GM12878 (cell line): ENCODE measurements around the gene CCDC80. TPM values are rescaled to one million over a fixed set of nuclear protein-coding genes. Genes with fewer than 3 reads are reported as not detected.

Experiments
- ATAC-seq: fragments of 200-7000 bp; cut with Tn5 transposase; 3 replicates; pipeline ENCODE4 v1.9.1; 2020; ENCODE audit warnings: mild to moderate bottlenecking, moderate library complexity
- BruUV-seq: library from RNA; stranded (reverse); fragments of 400-500 nt; replicated peaks from 2 replicates; lab custom pipeline; 2021; lab: Mats Ljungman, UMichigan
- CTCF ChIA-PET: fragments of 300-600 bp; sonication (Branson Sonifier 250); formaldehyde crosslinking; extraction: SDS; loops from one replicate; lab custom pipeline; 2021; ENCODE audit warnings: inconsistent platforms; lab: Yijun Ruan, JAX
- POLR2A ChIA-PET: fragments of 350-600 bp; formaldehyde crosslinking; extraction: SDS; loops from one replicate; lab custom pipeline; 2021; ENCODE audit warnings: inconsistent platforms; lab: Charles Lee
- RAD21 ChIA-PET: fragments of 300-600 bp; sonication (Branson Sonifier 250); formaldehyde crosslinking; loops from one replicate; lab custom pipeline; 2023; ENCODE audit warnings: antibody characterized with exemption; ENCODE audit not compliant: unreplicated experiment; lab: Charles Lee
- SMC1A ChIA-PET: fragments of 300-600 bp; sonication (Branson Sonifier 250); formaldehyde crosslinking; loops from one replicate; lab custom pipeline; 2023; ENCODE audit not compliant: unreplicated experiment, uncharacterized antibody; lab: Charles Lee
- DNase-seq: peaks from one replicate; pipeline ENCODE4 v3.0.0-alpha.2; 2011; ENCODE audit warnings: low read depth, low spot score
- FAIRE-seq: peaks from 3 replicates; lab custom pipeline; 2011; peaks lifted over from hg19 to GRCh38; lab: Jason Lieb, UNC
- H2AFZ ChIP-seq: 2 replicates; pipeline ENCODE4 v1.6.0; 2011; ENCODE audit warnings: low read depth, low read length, control low read depth; ENCODE audit not compliant: control insufficient read depth
- H3K27ac ChIP-seq: 2 replicates; pipeline ENCODE4 v1.5.1; 2011; ENCODE audit warnings: control low read depth; ENCODE audit not compliant: control insufficient read depth, insufficient read depth
- H3K27me3 ChIP-seq, 2 experiments: replicated peaks in 1 of 2; 2 replicates each; pipeline versions ENCODE4 v1.6.0 to v1.6.1; 2011; ENCODE audit warnings: low read length in 1 of 2; ENCODE audit not compliant: control insufficient read depth in 2 of 2, insufficient read depth in 2 of 2
- H3K36me3 ChIP-seq, 2 experiments: 2 replicates each; pipeline ENCODE4 v1.5.1; 2011; ENCODE audit warnings: low read length in 1 of 2; ENCODE audit not compliant: control insufficient read depth in 2 of 2, insufficient read depth in 2 of 2
- H3K4me1 ChIP-seq: 2 replicates; pipeline ENCODE4 v1.6.1; 2011; ENCODE audit warnings: mild to moderate bottlenecking, low read length, moderate library complexity, mixed read lengths; ENCODE audit not compliant: control insufficient read depth, insufficient read depth
- H3K4me2 ChIP-seq: 2 replicates; pipeline ENCODE4 v1.6.0; 2011; ENCODE audit warnings: control low read depth; ENCODE audit not compliant: control insufficient read depth, insufficient read depth
- H3K4me3 ChIP-seq: fragments of 200-600 bp; sonication (generic); 2 replicates; pipeline ENCODE4 v1.5.1; 2016
- H3K79me2 ChIP-seq: 2 replicates; pipeline ENCODE4 v1.6.0; 2011; ENCODE audit warnings: low read length; ENCODE audit not compliant: control insufficient read depth, insufficient read depth
- H3K9ac ChIP-seq: 2 replicates; pipeline ENCODE4 v1.8.0; 2011; ENCODE audit warnings: low read length, control low read depth, mixed read lengths; ENCODE audit not compliant: control insufficient read depth, insufficient read depth
- H3K9me3 ChIP-seq: replicated peaks from 3 replicates; pipeline ENCODE4 v1.5.1; 2011; ENCODE audit warnings: mild to moderate bottlenecking, low read length; ENCODE audit not compliant: control insufficient read depth, insufficient read depth
- H4K20me1 ChIP-seq: 2 replicates; pipeline ENCODE4 v1.6.0; 2011; ENCODE audit not compliant: control insufficient read depth, insufficient read depth
- BACH1 ChIP-seq: fragments of 450-650 bp; IDR thresholded peaks from 2 replicates; pipeline ENCODE4 v1.6.1; 2017; ENCODE audit warnings: mild to moderate bottlenecking, borderline replicate concordance
- CHD2 ChIP-seq: IDR thresholded peaks from 2 replicates; pipeline ENCODE4 v1.6.1; 2011; ENCODE audit warnings: low read depth, low read length, improper control_type of control experiment, borderline replicate concordance
- CHD4 ChIP-seq: fragments of 200-600 bp; sonication (generic); IDR thresholded peaks from 2 replicates; pipeline ENCODE4 v1.6.1; 2016; ENCODE audit warnings: mild to moderate bottlenecking
- EED ChIP-seq: sonication (generic); IDR thresholded peaks from 2 replicates; pipeline ENCODE4 v1.6.1; 2016; ENCODE audit warnings: antibody characterized with exemption, low read depth
- ETV6 ChIP-seq, 2 experiments: fragments of 450-650 bp in 1 of 2; IDR thresholded peaks in 1 of 2; conservative IDR thresholded peaks in 1 of 2; 2 replicates each; pipeline ENCODE4 v1.6.1; 2014; ENCODE audit warnings: antibody characterized with exemption in 1 of 2, borderline replicate concordance in 1 of 2, low read depth in 1 of 2, mild to moderate bottlenecking in 1 of 2, moderate library complexity in 1 of 2
- HDAC2 ChIP-seq: fragments of 200-600 bp; sonication (generic); IDR thresholded peaks from 2 replicates; pipeline ENCODE4 v1.6.1; 2017
- LARP7 ChIP-seq: fragments of 450-650 bp; IDR thresholded peaks from 2 replicates; pipeline ENCODE4 v1.6.1; 2017; ENCODE audit warnings: mild to moderate bottlenecking
- MEF2B ChIP-seq: fragments of 450-650 bp; IDR thresholded peaks from 2 replicates; pipeline ENCODE4 v1.6.1; 2018; ENCODE audit warnings: mild to moderate bottlenecking, moderate library complexity; ENCODE audit not compliant: partially characterized antibody, poor library complexity, severe bottlenecking
- NBN ChIP-seq: fragments of 450-650 bp; IDR thresholded peaks from 2 replicates; pipeline ENCODE4 v1.6.1; 2016
- PAX5 ChIP-seq: IDR thresholded peaks from 2 replicates; pipeline ENCODE4 v1.6.1; 2011; ENCODE audit warnings: low read depth, low read length, borderline replicate concordance
- PML ChIP-seq: IDR thresholded peaks from 2 replicates; pipeline ENCODE4 v1.6.1; 2012; ENCODE audit warnings: low read length, inconsistent platforms
- POLR2A ChIP-seq: IDR thresholded peaks from 2 replicates; pipeline ENCODE4 v1.6.1; 2011; ENCODE audit warnings: low read depth, mild to moderate bottlenecking, low read length
- RBBP5 ChIP-seq: fragments of 200-600 bp; sonication (generic); conservative IDR thresholded peaks from 2 replicates; pipeline ENCODE4 v1.6.1; 2016
- RCOR1 ChIP-seq: conservative IDR thresholded peaks from 2 replicates; pipeline ENCODE4 v1.6.1; 2012; ENCODE audit warnings: low read depth, low read length, improper control_type of control experiment
- SMAD5 ChIP-seq: IDR thresholded peaks from 2 replicates; pipeline ENCODE4 v1.6.1; 2016; ENCODE audit warnings: antibody characterized with exemption, low read depth
- SRF ChIP-seq, 2 experiments: IDR thresholded peaks; 2 replicates each; pipeline ENCODE4 v1.6.1; 2011; ENCODE audit warnings: low read depth in 2 of 2, low read length in 2 of 2, mild to moderate bottlenecking in 1 of 2, moderate library complexity in 1 of 2
- YY1 ChIP-seq: IDR thresholded peaks from 2 replicates; pipeline ENCODE4 v1.6.1; 2011; ENCODE audit warnings: low read depth, mild to moderate bottlenecking, low read length
- ZNF217 ChIP-seq: fragments of 450-650 bp; IDR thresholded peaks from 2 replicates; pipeline ENCODE4 v1.6.1; 2017; ENCODE audit warnings: antibody characterized with exemption, mild to moderate bottlenecking
- WGBS: methylation state at CpG from one replicate; pipeline ENCODE4 v1.1.6; 2016; ENCODE audit warnings: low lambda C conversion rate; ENCODE audit not compliant: insufficient replicate concordance, insufficient coverage; ENCODE audit errors: missing lambda C conversion rate; 5-methylcytosine and 5-hydroxymethylcytosine counted together
- in situ Hi-C: fragments of 300-500 bp; cut with MboI; formaldehyde crosslinking; loops from 9 replicates; pipeline ENCODE4 v1.14.3; 2018; ENCODE audit warnings: mixed read lengths
- intact Hi-C: fragments of 100-400 bp; cut with micrococcal nuclease; formaldehyde crosslinking; loops from one replicate; pipeline ENCODE4 v1.14.2; 2022; ENCODE audit not compliant: unreplicated experiment
- polyA plus RNA-seq, 11 experiments: library from polyadenylated mRNA; depleted of rRNA in 4 of 11; unstranded in 6 of 11; stranded (reverse) in 5 of 11; fragments of >200 nt; fragmentation: Nextera tagmentation in 4 of 11; fragmentation: Illumina TruSeq in 1 of 11; extraction: Ambion mirVana in 4 of 11; extraction: Trizol in 1 of 11; gene quantifications; 1 replicate in 1 of 11; 2 replicates in 10 of 11; pipeline versions ENCODE4 v1.2.1 to v1.2.3, GENCODE V29; 2011 to 2016; ENCODE audit warnings: inconsistent platforms in 2 of 11, missing spikeins in 2 of 11, low read depth in 1 of 11
- total RNA-seq, 4 experiments: library from RNA; depleted of rRNA in 3 of 4; stranded (reverse); fragments of >200 nt in 3 of 4; fragmentation: Illumina TruSeq in 1 of 4; extraction: Trizol in 1 of 4; gene quantifications; 2 replicates each; pipeline versions ENCODE4 v1.2.1 to v1.2.3, GENCODE V29; 2013 to 2021
- TF ChIP-seq, protein P1 (sequence below): fragments of 450-650 bp; IDR thresholded peaks from 2 replicates; pipeline ENCODE4 v1.6.1; 2018; ENCODE audit warnings: borderline replicate concordance, mild to moderate bottlenecking; ENCODE audit not compliant: partially characterized antibody
- TF ChIP-seq, protein P2 (sequence below): IDR thresholded peaks from 2 replicates; pipeline ENCODE4 v1.6.1; 2012; ENCODE audit warnings: mild to moderate bottlenecking, low read depth, low read length

CCDC80 gene
- total and polyA plus RNA-seq, 10 of the 15 experiments (the other 5 are each of a cell fraction or from before 2014, with no cell fraction given) = 0.01 to 0.59 (median 0.21) TPM; not detected in 5

- H3K9me3 ChIP-seq = no peaks in the 10 kb centered on the region
- H2AFZ ChIP-seq = no peak overlapping the region
- intact Hi-C loops (loop anchor here (2.0 to 5.0 kb wide), 3 partner anchors 34 to 201 kb away; no protein-coding TSS in a partner anchor), in situ Hi-C loops (no loop called here)
- ATAC-seq (peak; percentile 99), DNase-seq (peak; percentile 96), FAIRE-seq (peak; percentile 99)
- ChIA-PET POLR2A (no interaction called here), RAD21 (interaction anchor here (1.0 to 1.1 kb wide), 2 partner anchors 34 to 302 kb away, joined by 5 to 7 read pairs; no protein-coding TSS in a partner anchor), CTCF (interaction anchor here (0.9 to 1.4 kb wide), 2 partner anchors 12 to 35 kb away, joined by 3 to 5 read pairs; no protein-coding TSS in a partner anchor), SMC1A (interaction anchor here (0.7 to 1.6 kb wide), 6 partner anchors 32 to 302 kb away, joined by 3 to 8 read pairs (median 3); no protein-coding TSS in a partner anchor)
- peaks cover 21% of the 10 kb centered on the region for H3K4me1 ChIP-seq
- no peaks in the 10 kb centered on the region for H3K36me3 ChIP-seq
- no peak overlapping the region for H3K4me3 ChIP-seq
- BruUV-seq = no TSS peak
- H3K79me2 ChIP-seq = no peaks in the 10 kb centered on the region
- H3K27ac ChIP-seq = no peak overlapping the region
- 4% methylated on average over 6 of the region's 6 CpGs for WGBS
- H3K9ac ChIP-seq = no peak overlapping the region
- peaks cover 3 to 4% of the 10 kb centered on the region in 2 experiments; a peak in 3 of 4 replicates for H3K27me3 ChIP-seq
- H3K4me2 ChIP-seq = peak overlapping the region; percentile 87
- no peaks in the 10 kb centered on the region for H4K20me1 ChIP-seq
- TF ChIP-seq, protein P1, sequence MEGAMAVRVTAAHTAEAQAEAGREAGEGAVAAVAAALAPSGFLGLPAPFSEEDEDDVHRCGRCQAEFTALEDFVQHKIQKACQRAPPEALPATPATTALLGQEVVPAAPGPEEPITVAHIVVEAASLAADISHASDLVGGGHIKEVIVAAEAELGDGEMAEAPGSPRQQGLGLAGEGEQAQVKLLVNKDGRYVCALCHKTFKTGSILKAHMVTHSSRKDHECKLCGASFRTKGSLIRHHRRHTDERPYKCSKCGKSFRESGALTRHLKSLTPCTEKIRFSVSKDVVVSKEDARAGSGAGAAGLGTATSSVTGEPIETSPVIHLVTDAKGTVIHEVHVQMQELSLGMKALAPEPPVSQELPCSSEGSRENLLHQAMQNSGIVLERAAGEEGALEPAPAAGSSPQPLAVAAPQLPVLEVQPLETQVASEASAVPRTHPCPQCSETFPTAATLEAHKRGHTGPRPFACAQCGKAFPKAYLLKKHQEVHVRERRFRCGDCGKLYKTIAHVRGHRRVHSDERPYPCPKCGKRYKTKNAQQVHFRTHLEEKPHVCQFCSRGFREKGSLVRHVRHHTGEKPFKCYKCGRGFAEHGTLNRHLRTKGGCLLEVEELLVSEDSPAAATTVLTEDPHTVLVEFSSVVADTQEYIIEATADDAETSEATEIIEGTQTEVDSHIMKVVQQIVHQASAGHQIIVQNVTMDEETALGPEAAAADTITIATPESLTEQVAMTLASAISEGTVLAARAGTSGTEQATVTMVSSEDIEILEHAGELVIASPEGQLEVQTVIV = no peak
- TF ChIP-seq NBN (peak; percentile 98), HDAC2 (no peak; the same call in 1 of the 2 replicates), PAX5 (peak; percentile 100), RCOR1 (peak; percentile 99), RBBP5 (no peak), SRF (IDR thresholded peaks at IDR 0.05; ENCODE audit: low read depth in 2 of 2, low read length in 2 of 2) (peak in 1 of 2 experiments; percentile 91; a peak in 2 of 4 replicates), PML (peak; percentile 97), ZNF217 (peak; percentile 100), BACH1 (peak; percentile 100), EED (peak; percentile 99), SMAD5 (no peak), CHD2 (peak; percentile 89), LARP7 (peak; percentile 84), POLR2A (no peak), ETV6 (conservative IDR thresholded peaks at IDR 0.05 in 1 of 2, IDR thresholded peaks at IDR 0.05 in 1 of 2; ENCODE audit: borderline replicate concordance in 1 of 2, low read depth in 1 of 2) (peak in 1 of 2 experiments; percentile 99; a peak in 2 of 4 replicates), MEF2B (peak; percentile 92), YY1 (peak; percentile 63; the same call in 1 of the 2 replicates), CHD4 (no peak)
- TF ChIP-seq, protein P2, sequence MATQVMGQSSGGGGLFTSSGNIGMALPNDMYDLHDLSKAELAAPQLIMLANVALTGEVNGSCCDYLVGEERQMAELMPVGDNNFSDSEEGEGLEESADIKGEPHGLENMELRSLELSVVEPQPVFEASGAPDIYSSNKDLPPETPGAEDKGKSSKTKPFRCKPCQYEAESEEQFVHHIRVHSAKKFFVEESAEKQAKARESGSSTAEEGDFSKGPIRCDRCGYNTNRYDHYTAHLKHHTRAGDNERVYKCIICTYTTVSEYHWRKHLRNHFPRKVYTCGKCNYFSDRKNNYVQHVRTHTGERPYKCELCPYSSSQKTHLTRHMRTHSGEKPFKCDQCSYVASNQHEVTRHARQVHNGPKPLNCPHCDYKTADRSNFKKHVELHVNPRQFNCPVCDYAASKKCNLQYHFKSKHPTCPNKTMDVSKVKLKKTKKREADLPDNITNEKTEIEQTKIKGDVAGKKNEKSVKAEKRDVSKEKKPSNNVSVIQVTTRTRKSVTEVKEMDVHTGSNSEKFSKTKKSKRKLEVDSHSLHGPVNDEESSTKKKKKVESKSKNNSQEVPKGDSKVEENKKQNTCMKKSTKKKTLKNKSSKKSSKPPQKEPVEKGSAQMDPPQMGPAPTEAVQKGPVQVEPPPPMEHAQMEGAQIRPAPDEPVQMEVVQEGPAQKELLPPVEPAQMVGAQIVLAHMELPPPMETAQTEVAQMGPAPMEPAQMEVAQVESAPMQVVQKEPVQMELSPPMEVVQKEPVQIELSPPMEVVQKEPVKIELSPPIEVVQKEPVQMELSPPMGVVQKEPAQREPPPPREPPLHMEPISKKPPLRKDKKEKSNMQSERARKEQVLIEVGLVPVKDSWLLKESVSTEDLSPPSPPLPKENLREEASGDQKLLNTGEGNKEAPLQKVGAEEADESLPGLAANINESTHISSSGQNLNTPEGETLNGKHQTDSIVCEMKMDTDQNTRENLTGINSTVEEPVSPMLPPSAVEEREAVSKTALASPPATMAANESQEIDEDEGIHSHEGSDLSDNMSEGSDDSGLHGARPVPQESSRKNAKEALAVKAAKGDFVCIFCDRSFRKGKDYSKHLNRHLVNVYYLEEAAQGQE = peak; percentile 57; the same call in 1 of the 2 replicates
Measured at GRCh38 chr3:112676659-112677234, 35.8 kb upstream of the CCDC80 start.
